Left colon (tissue), 2 donors: ENCODE measurements around the gene NUTM2D. TPM values are rescaled to one million over a fixed set of nuclear protein-coding genes. Genes with fewer than 3 reads are reported as not detected.
"Not testable (repeated sequence)": the region's sequence is repeated elsewhere in the genome, so short reads cannot be mapped to it uniquely, and the experiment has no call there.

Experiments
- ATAC-seq: fragments of 200-7000 bp; cut with Tn5 transposase; one replicate; pipeline ENCODE4 v1.9.1; 2020; ENCODE audit warnings: mild to moderate bottlenecking, moderate library complexity
- DNase-seq, 2 donors: peaks; one replicate each; pipeline ENCODE4 v3.0.0-alpha.2; 2020
- intact Hi-C, 2 donors: fragments of 100-400 bp; cut with DNase I in 1 of 2; cut with micrococcal nuclease in 1 of 2; formaldehyde crosslinking; loops; one replicate each; pipeline versions ENCODE4 v1.11.2 to v1.14.0; 2022; cut with DNase I, micrococcal nuclease
- long read RNA-seq: library from polyadenylated mRNA; unstranded; transcript quantifications from one replicate; pipeline ENCODE4 v2.0.0, GENCODE V29; 2021
- total RNA-seq, 2 donors: library from RNA; stranded (reverse); fragmentation: NEBNext Ultra II Directional; extraction: Animal tissue kit (Norgen Biotek cat#: 25700); gene quantifications; one replicate each; pipeline ENCODE4 v1.2.1, GENCODE V29; 2021
- donor health status: DM: no; HTN: no; CAD: no.
- donor health status: DM: yes; HTN: yes; CAD: no.

The NUTM2D gene, protein sequence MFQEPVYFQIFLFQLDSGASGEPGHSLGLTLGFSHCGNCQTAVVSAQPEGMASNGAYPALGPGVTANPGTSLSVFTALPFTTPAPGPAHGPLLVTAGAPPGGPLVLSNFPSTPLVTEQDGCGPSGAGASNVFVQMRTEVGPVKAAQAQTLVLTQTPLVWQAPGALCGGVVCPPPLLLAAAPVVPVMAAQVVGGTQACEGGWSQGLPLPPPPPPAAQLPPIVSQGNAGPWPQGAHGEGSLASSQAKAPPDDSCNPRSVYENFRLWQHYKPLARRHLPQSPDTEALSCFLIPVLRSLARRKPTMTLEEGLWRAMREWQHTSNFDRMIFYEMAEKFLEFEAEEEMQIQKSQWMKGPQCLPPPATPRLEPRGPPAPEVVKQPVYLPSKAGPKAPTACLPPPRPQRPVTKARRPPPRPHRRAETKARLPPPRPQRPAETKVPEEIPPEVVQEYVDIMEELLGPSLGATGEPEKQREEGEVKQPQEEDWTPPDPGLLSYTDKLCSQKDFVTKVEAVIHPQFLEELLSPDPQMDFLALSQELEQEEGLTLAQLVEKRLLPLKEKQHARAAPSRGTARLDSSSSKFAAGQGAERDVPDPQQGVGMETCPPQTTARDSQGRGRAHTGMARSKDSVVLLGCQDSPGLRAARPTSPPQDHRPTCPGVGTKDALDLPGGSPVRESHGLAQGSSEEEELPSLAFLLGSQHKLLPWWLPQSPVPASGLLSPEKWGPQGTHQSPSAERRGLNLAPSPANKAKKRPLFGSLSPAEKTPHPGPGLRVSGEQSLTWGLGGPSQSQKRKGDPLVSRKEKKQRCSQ
- total RNA-seq: 1 to 10 TPM; 5.1 to 7.1 TPM
- long read RNA-seq, partial matches to known transcripts: 0 of 1 reads
- long read RNA-seq, other reads (novel, unspliced or antisense): 1 of 1 reads

DNA sequence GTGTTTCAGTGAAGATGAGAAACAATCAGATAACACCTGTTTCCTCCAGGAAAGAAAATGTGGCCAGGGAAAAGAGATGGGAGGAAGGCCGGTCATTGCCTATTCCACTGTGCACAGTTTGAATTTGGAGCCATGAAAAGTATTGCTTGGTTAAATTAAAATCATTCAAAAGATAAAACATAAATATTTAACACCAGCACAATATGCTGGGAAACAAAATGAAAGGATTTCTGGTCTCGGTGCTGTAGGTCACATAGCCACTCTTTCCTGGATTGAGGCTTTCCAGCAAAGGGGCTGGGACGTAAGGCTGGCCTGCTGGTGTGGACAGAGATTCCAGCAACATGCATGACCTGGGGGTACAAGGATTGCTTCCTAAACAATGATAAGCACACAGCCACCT is at the start of gene NUTM2D:
Gene NUTM2D, plus strand, starts transcription at position 301 of the 400 bp plus-strand sequence. CDS start 522 bp downstream, outside the sequence.
- DNase-seq, intact Hi-C loops, ATAC-seq: not testable (repeated sequence)

- DNase-seq, intact Hi-C loops, ATAC-seq: not testable (repeated sequence)
Observed at GRCh38 chr10:87308702-87309101, 48.8 kb upstream of the NUTM2D start.

GRCh38 chr10:87309657-87310056 is 47.9 kb upstream of the NUTM2D start:
- DNase-seq, ATAC-seq, intact Hi-C loops: not testable (repeated sequence)

DNA sequence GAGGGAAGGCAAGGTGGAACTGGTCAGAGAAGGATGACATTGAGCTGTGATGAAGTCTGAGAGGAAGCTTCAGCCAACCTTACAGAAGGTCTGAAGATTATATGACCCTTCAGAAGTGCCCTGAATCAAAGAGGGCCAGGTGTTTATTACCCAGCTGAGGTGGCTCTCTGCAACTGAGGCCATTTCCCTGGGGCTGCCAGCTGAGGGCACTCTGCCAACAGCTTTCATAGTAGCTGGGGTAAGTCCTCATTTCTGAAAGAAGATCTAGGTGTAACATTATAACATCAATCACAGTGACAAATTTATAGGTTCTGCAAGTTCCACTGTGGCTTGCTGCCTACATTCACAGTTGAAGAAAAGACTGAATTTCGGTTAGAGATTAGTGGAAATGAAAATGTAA is 46.0 kb upstream of the NUTM2D start:
- intact Hi-C loops, DNase-seq: not testable (repeated sequence)
- peak; percentile 89 for ATAC-seq

- DNase-seq, ATAC-seq, intact Hi-C loops: not testable (repeated sequence)
Observed at GRCh38 chr10:87313649-87314359, 43.7 kb upstream of the NUTM2D start.

GRCh38 chr10:87314360-87314973 is 43.1 kb upstream of the NUTM2D start:
- intact Hi-C loops, DNase-seq, ATAC-seq: not testable (repeated sequence)

- DNase-seq, ATAC-seq, intact Hi-C loops: not testable (repeated sequence)
Observed at GRCh38 chr10:87321505-87321904, 36.0 kb upstream of the NUTM2D start.

- intact Hi-C loops, DNase-seq, ATAC-seq: not testable (repeated sequence)
Observed at GRCh38 chr10:87324559-87324958, 33.0 kb upstream of the NUTM2D start.

DNA sequence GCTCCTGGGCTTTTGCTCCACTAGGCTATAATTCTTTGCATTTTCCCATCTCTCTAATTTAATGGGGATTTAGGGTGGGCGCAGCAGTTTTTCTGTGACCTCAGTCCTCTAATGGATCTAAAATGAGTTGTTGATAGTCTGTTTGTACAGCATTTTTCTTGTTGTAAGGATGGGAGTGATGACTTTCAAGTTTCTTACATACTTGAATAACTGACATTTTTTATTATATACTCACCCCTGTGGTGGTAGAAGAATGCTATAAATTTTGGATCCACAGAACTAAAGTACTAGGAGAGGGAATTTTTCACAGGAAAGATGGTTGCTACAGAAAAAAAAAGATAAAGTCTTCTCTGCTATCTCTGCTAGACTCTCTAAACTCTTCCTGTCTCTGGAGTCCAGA is 29.6 kb upstream of the NUTM2D start:
- ATAC-seq, intact Hi-C loops: not testable (repeated sequence)

DNA sequence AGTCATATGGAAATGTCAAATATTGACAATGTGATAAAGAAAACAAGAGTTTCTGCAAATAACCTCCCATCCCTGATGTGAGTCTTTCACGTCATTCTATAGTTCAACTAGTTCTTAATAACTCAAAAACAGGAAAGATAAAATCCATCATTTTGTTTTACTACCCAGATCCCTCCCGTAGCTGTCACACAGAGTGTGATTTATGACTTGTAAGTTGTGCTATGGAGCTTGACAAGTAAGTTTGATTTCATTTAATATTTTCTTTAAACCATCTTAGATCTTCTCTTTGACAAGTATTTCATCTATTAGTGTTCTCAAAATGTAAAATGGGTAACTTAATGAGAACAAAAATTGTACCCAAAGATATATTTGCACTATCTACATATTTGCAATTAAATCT is 28.4 kb upstream of the NUTM2D start:
- intact Hi-C loops, ATAC-seq, DNase-seq: not testable (repeated sequence)

More for the DNA sequence above, 29.6 kb upstream of the NUTM2D start:
- not testable (repeated sequence) for DNase-seq

DNA sequence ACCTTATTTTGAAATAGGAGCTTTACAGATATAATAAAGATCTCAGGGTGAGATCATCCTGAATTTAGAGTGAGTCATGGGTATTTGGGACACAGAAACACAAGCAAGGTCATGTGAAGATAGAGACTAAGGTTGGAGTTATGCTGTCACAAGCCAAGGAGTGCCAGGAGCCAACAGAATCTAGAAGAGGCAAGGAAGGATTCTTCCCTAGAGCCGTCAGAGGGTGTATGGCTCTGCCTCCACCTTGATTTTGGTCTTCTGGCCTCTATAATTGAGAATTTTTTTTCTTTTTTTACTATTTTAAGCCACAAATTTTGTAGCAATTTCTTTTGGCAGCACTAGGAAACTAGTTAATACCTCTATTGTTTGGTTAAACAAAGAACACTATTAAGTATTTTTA is 24.9 kb upstream of the NUTM2D start:
- ATAC-seq, intact Hi-C loops, DNase-seq: not testable (repeated sequence)

GRCh38 chr10:87340411-87340810 is 17.1 kb upstream of the NUTM2D start:
- DNase-seq, ATAC-seq, intact Hi-C loops: not testable (repeated sequence)

DNA sequence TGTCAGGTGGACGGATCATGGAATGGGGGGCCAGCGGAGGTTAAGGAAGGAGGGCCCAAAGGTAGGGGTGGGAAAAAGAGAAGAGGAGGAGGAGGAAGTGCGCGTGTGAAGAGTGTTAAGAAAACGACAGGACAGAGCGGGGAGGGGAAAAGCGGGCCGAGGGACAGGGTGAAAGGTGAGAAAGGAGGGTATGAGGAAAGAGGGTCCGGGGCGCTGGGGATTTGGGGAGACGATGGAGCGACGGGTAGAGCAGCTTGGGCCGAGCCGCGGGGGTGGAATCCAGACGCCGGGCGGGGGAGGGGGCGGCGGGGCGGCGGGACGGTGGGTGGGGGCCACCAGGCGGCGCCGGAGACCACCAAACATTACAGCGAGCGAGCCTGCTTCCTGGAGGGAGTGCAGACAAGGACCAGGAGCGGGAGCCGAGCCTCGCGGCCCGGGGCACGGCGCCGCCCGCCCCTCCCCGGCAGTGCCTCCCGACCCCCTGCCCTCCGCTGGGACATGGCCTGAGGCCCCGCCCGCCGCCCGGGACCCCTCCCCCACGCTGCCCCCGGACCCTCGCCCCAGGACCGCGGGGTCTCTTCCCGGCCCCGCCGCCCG is 15.9 kb upstream of the NUTM2D start:
- intact Hi-C loops: not testable (repeated sequence)
- ATAC-seq (peak; percentile 12), DNase-seq (peak; percentile 22 to 26)

DNA sequence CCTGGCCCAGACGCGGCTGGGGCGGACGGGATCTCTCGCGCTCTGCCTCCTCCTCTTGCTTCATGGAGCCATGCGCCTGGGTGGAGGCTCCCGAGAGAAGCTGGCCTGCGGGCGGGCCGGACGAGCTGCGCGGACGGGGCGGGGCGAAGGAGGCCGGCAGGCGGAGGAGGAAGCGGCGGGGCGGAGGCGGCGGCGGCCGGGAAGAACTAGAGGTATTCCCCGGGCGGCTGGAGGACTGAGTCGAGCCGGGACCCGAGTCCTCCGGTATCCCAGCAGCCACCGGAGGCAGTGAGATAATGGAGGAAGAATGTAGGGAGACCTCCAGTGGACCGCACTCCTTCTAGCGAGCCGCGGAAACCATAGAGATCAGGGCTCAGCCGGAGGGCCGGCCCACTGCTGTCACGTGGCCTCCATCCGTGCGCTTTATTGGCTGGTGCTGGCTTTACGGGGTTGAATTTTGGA is 15.3 kb upstream of the NUTM2D start:
- DNase-seq (peak; percentile 91 to 92), ATAC-seq (peak; percentile 86)
- intact Hi-C loops: not testable (repeated sequence)

GRCh38 chr10:87342711-87343258 is 14.8 kb upstream of the NUTM2D start:
- intact Hi-C loops: not testable (repeated sequence)
- ATAC-seq: peak; percentile 77
- peak; percentile 71 to 88 for DNase-seq

DNA sequence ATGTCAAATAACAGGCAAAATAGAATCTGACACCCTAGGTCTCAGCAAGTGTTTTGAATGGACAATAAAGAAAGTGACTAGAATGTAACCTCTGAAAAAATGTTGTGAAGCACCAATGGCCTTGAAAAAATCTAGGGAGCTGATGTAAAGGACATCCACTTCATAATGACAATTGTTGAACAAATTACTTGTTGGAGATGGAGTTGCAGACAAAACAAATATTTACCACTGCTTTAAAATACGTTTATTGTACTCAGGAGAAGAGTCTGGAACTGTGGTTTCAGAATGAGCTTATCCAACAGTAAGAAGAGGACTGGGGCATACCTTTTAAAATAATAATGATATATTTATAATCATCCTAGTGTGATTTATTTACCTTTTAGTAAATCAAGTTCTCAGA is 11.8 kb upstream of the NUTM2D start:
- DNase-seq, ATAC-seq, intact Hi-C loops: not testable (repeated sequence)

DNA sequence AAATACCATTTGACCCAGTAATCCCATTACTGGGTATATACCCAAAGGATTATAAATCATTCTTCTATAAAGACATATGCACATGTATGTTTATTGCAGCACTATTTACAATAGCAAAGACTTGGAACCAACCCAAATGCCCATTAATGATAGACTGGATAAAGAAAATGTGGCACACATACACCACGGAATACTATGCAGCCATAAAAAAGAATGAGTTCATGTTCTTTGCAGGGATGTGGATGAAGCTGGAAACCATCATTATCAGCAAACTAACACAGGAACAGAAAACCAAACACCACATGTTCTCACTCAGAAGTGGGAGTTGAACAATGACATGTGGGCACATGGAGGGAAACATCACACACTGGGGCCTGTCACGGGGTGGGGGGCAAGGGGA is 7.4 kb upstream of the NUTM2D start:
- intact Hi-C loops, DNase-seq, ATAC-seq: not testable (repeated sequence)
